Neutrophil (primary cell): ENCODE measurements around the gene HCRTR1.
"Not testable (repeated sequence)": the region's sequence is repeated elsewhere in the genome, so short reads cannot be mapped to it uniquely, and the experiment has no call there.

Experiments used
- H3K27ac ChIP-seq: fragments of 200-600 bp; sonication (generic); 2 replicates; pipeline ENCODE4 v1.5.1; 2016; ENCODE audit warnings: mild to moderate bottlenecking, moderate library complexity
- H3K27me3 ChIP-seq: fragments of 200-600 bp; sonication (generic); 2 replicates; pipeline ENCODE4 v1.6.0; 2016; ENCODE audit warnings: mild to moderate bottlenecking
- H3K36me3 ChIP-seq: fragments of 200-600 bp; sonication (generic); 2 replicates; pipeline ENCODE4 v1.5.1; 2017
- H3K4me1 ChIP-seq, 2 experiments: fragments of 200-600 bp in 1 of 2; sonication (generic) in 1 of 2; 1 replicate in 1 of 2; 2 replicates in 1 of 2; pipeline versions ENCODE4 v1.5.1 to v1.6.1; 2013 to 2016; ENCODE audit warnings: low read depth in 1 of 2, low read length in 1 of 2, mild to moderate bottlenecking in 1 of 2, moderate library complexity in 1 of 2; ENCODE audit not compliant: control insufficient read depth in 1 of 2, insufficient read depth in 1 of 2
- H3K4me3 ChIP-seq, 2 experiments: fragments of 200-600 bp in 1 of 2; sonication (generic) in 1 of 2; 1 replicate in 1 of 2; 2 replicates in 1 of 2; pipeline ENCODE4 v1.5.1; 2013 to 2016; ENCODE audit warnings: low read depth in 1 of 2, low read length in 1 of 2, mild to moderate bottlenecking in 1 of 2, moderate library complexity in 1 of 2
- H3K9me3 ChIP-seq: fragments of 200-600 bp; sonication (generic); 2 replicates; pipeline ENCODE4 v1.5.1; 2016
- CTCF ChIP-seq: fragments of 200-600 bp; sonication (generic); IDR thresholded peaks from 2 replicates; pipeline ENCODE4 v1.5.1; 2016; ENCODE audit warnings: antibody characterized with exemption

The HCRTR1 gene

GRCh38 chr1:31583995-31584868 is 33.3 kb upstream of the HCRTR1 start:
- no peak for TF ChIP-seq CTCF
- Histone ChIP-seq H3K4me1 (no peaks in the 10 kb centered on the region), H3K36me3 (no peaks in the 10 kb centered on the region)

GRCh38 chr1:31584869-31585735 is 32.4 kb upstream of the HCRTR1 start:
- no peak for TF ChIP-seq CTCF
- H3K27ac ChIP-seq, result no peak overlapping the region
- peaks cover 40% of the 10 kb centered on the region for H3K27me3 ChIP-seq
- H3K4me1 ChIP-seq, result no peaks in the 10 kb centered on the region
- no peaks in the 10 kb centered on the region for H3K36me3 ChIP-seq
- H3K9me3 ChIP-seq, result no peaks in the 10 kb centered on the region
- H3K4me3 ChIP-seq, result no peak overlapping the region

More at GRCh38 chr1:31583995-31584868, 33.3 kb upstream of the HCRTR1 start:
- peaks cover 32% of the 10 kb centered on the region for H3K27me3 ChIP-seq
- H3K27ac ChIP-seq, result no peak overlapping the region
- no peaks in the 10 kb centered on the region for H3K9me3 ChIP-seq
- H3K4me3 ChIP-seq, result no peak overlapping the region

- Histone ChIP-seq H3K27ac (no peak overlapping the region), H3K9me3 (no peaks in the 10 kb centered on the region), H3K4me1 (no peaks in the 10 kb centered on the region), H3K4me3 (no peak overlapping the region), H3K36me3 (no peaks in the 10 kb centered on the region), H3K27me3 (peaks cover 48% of the 10 kb centered on the region)
- TF ChIP-seq CTCF, result no peak
Measured at GRCh38 chr1:31585736-31586365, 31.6 kb upstream of the HCRTR1 start.

GRCh38 chr1:31586376-31587327 is 30.8 kb upstream of the HCRTR1 start:
- Histone ChIP-seq H3K36me3 (no peaks in the 10 kb centered on the region), H3K27me3 (peaks cover 56% of the 10 kb centered on the region), H3K4me1 (no peaks in the 10 kb centered on the region), H3K9me3 (no peaks in the 10 kb centered on the region), H3K4me3 (no peak overlapping the region), H3K27ac (no peak overlapping the region)
- no peak for TF ChIP-seq CTCF

GRCh38 chr1:31587328-31587699 is 30.2 kb upstream of the HCRTR1 start:
- H3K27ac ChIP-seq, H3K36me3 ChIP-seq, H3K4me3 ChIP-seq, H3K9me3 ChIP-seq, H3K4me1 ChIP-seq: not testable (repeated sequence)
- peaks cover 62% of the 10 kb centered on the region for H3K27me3 ChIP-seq
